GM12864 (cell line): ENCODE measurements around the gene FNIP1.

Experiments used
- DNase-seq: peaks from one replicate; pipeline ENCODE4 v3.0.0-alpha.2; 2011; ENCODE audit warnings: low read depth
- H3K4me3 ChIP-seq: 2 replicates; pipeline ENCODE4 v1.5.1; 2011; ENCODE audit warnings: mild to moderate bottlenecking, low read depth, low read length, control low read depth
- CTCF ChIP-seq: IDR thresholded peaks from 2 replicates; pipeline ENCODE4 v1.5.1; 2011; ENCODE audit warnings: low read depth, mild to moderate bottlenecking, moderate library complexity, low read length, control low read depth, inconsistent platforms; ENCODE audit errors: missing control alignments

Gene FNIP1

GRCh38 chr5:131794586-131794985 lies 2.2 kb downstream of the FNIP1 start:
- no peak for TF ChIP-seq CTCF
- H3K4me3 ChIP-seq: no peak overlapping the region
- DNase-seq: no peak

DNA sequence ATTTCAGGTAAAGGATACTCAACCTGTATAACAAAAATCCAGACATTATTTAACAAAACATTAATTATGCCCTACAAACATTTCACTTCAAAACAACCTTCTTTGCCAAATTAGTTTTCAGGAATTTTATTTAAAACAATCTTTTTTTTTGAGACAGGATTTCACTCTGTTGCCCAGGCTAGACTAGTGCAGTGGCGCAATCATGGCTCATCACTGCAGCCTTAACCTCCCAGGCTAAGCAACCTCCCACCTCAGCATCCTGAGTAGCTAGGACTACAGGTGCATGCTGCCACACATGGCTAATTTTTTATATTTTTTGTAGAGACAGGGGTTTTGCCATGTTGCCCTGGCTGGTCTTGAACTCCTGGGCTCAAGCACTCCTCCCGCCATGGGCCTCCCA lies 3.9 kb downstream of the FNIP1 start:
- H3K4me3 ChIP-seq: no peak overlapping the region
- no peak for TF ChIP-seq CTCF
- DNase-seq: no peak

GRCh38 chr5:131791866-131792265 lies 5.0 kb downstream of the FNIP1 start:
- no peak overlapping the region for H3K4me3 ChIP-seq
- TF ChIP-seq CTCF: no peak
- DNase-seq: no peak

- no peak for TF ChIP-seq CTCF
- DNase-seq: no peak
- no peak overlapping the region for H3K4me3 ChIP-seq
Measured at GRCh38 chr5:131790550-131790949, 6.3 kb downstream of the FNIP1 start.

DNA sequence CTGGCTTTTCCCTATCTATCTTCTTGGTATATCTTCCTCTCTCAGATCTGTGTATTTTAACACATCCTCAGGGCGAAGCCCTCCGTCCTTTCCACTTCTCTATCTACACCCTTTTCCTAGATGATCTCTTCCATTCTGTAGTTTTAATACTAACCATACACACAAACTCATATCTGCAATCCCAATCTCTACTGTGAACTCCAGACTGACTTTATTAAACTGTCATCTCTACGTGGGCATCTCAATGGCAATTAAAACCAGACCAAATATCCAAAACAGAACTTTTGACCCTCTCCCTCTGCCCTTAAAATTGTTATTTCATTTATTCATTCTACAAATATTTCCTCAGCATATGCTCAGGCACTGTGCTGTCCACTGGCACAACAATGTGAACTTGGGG lies 7.1 kb downstream of the FNIP1 start:
- no peak for DNase-seq
- TF ChIP-seq CTCF: no peak
- no peak overlapping the region for H3K4me3 ChIP-seq

- TF ChIP-seq CTCF: no peak
- no peak for DNase-seq
- H3K4me3 ChIP-seq: no peak overlapping the region
Measured at GRCh38 chr5:131787736-131788135, 9.1 kb downstream of the FNIP1 start.

GRCh38 chr5:131786900-131787692 lies 9.7 kb downstream of the FNIP1 start:
- no peak overlapping the region for H3K4me3 ChIP-seq
- no peak for DNase-seq
- no peak for TF ChIP-seq CTCF
